Keratinocyte (primary cell): ENCODE data around the gene FAM114A1. TPM values are rescaled to one million over a fixed set of nuclear protein-coding genes. Genes with fewer than 3 reads are reported as not detected.

Source experiments
- DNase-seq: peaks from one replicate; pipeline ENCODE4 v3.0.0-alpha.2; 2011; ENCODE audit warnings: low read depth, missing footprints, low spot score
- FAIRE-seq: peaks from 2 replicates; lab custom pipeline; 2011; peaks lifted over from hg19 to GRCh38; lab: Jason Lieb, UNC
- H2AFZ ChIP-seq: 2 replicates; pipeline ENCODE4 v1.6.0; 2012; ENCODE audit warnings: low read length, control low read depth, inconsistent platforms; ENCODE audit not compliant: control insufficient read depth
- H3K27ac ChIP-seq: 2 replicates; pipeline ENCODE4 v1.5.1; 2011; ENCODE audit warnings: low read length; ENCODE audit not compliant: control insufficient read depth, insufficient read depth
- H3K27me3 ChIP-seq: 3 replicates; pipeline ENCODE4 v1.6.0; 2011; ENCODE audit warnings: low read length; ENCODE audit not compliant: control insufficient read depth, insufficient read depth; ENCODE audit errors: extremely low read depth
- H3K36me3 ChIP-seq, 2 experiments: 2 replicates in 1 of 2; 3 replicates in 1 of 2; pipeline ENCODE4 v1.5.1; 2011; ENCODE audit warnings: low read length in 2 of 2, mild to moderate bottlenecking in 1 of 2; ENCODE audit not compliant: control insufficient read depth in 2 of 2, insufficient read depth in 2 of 2; ENCODE audit errors: extremely low read depth in 1 of 2
- H3K4me1 ChIP-seq: 3 replicates; pipeline ENCODE4 v1.5.1; 2011; ENCODE audit warnings: low read length; ENCODE audit not compliant: control insufficient read depth, insufficient read depth; ENCODE audit errors: extremely low read depth
- H3K4me2 ChIP-seq: 3 replicates; pipeline ENCODE4 v1.6.0; 2011; ENCODE audit warnings: low read depth, low read length; ENCODE audit not compliant: control insufficient read depth, insufficient read depth; ENCODE audit errors: extremely low read depth
- H3K4me3 ChIP-seq, 3 experiments: fragments of 200-600 bp in 1 of 3; sonication (generic) in 1 of 3; 2 replicates in 2 of 3; 3 replicates in 1 of 3; pipeline ENCODE4 v1.5.1; 2011 to 2016; ENCODE audit warnings: low read length in 3 of 3, mild to moderate bottlenecking in 3 of 3, control low read depth in 2 of 3, inconsistent platforms in 1 of 3, low read depth in 1 of 3, mixed read lengths in 1 of 3, mixed run types in 1 of 3, moderate library complexity in 1 of 3; ENCODE audit not compliant: control insufficient read depth in 2 of 3, insufficient read depth in 2 of 3; ENCODE audit errors: extremely low read depth in 1 of 3
- H3K79me2 ChIP-seq: 2 replicates; pipeline ENCODE4 v1.6.0; 2012; ENCODE audit warnings: low read length; ENCODE audit not compliant: control insufficient read depth, insufficient read depth
- H3K9ac ChIP-seq: 3 replicates; pipeline ENCODE4 v1.6.0; 2011; ENCODE audit warnings: low read length; ENCODE audit not compliant: control insufficient read depth, insufficient read depth; ENCODE audit errors: extremely low read depth
- H3K9me1 ChIP-seq: 3 replicates; pipeline ENCODE4 v1.6.0; 2011; ENCODE audit warnings: low read length; ENCODE audit not compliant: control insufficient read depth, insufficient read depth; ENCODE audit errors: extremely low read depth
- H3K9me3 ChIP-seq: 2 replicates; pipeline ENCODE4 v1.5.1; 2012; ENCODE audit warnings: low read depth, low read length; ENCODE audit not compliant: control insufficient read depth
- H4K20me1 ChIP-seq: 3 replicates; pipeline ENCODE4 v1.6.0; 2011; ENCODE audit warnings: low read length; ENCODE audit not compliant: control insufficient read depth, insufficient read depth; ENCODE audit errors: extremely low read depth
- EZH2 ChIP-seq: IDR thresholded peaks from one replicate; pipeline ENCODE4 v1.6.1; 2012; ENCODE audit warnings: inconsistent platforms, mild to moderate bottlenecking, low read length, moderate library complexity
- dilution Hi-C: fragments of 300-500 bp; cut with MboI; formaldehyde crosslinking; loops from one replicate; pipeline ENCODE4 v1.7.0; 2020; ENCODE audit warnings: low sequenced_read_pairs; ENCODE audit not compliant: extremely low pct_ligation_motif_present
- polyA plus RNA-seq, 5 experiments: library from polyadenylated mRNA; depleted of rRNA in 3 of 5; stranded (reverse) in 3 of 5; stranded (forward) in 1 of 5; unstranded in 1 of 5; fragments of >200 nt; gene quantifications; 1 replicate in 1 of 5; 2 replicates in 3 of 5; 3 replicates in 1 of 5; pipeline versions ENCODE4 v1.2.1 to v1.2.3, GENCODE V29; 2011 to 2012; ENCODE audit warnings: missing spikeins in 2 of 5, low read depth in 1 of 5, low replicate concordance in 1 of 5
- TF ChIP-seq, protein P1 (sequence below), 3 experiments: IDR thresholded peaks in 1 of 3; conservative IDR thresholded peaks in 1 of 3; optimal IDR thresholded peaks in 1 of 3; 2 replicates in 2 of 3; 3 replicates in 1 of 3; pipeline versions ENCODE3 to v1.5.1; 2011; ENCODE audit warnings: low read length in 3 of 3, mild to moderate bottlenecking in 3 of 3, moderate library complexity in 2 of 3, control low read depth in 1 of 3, inconsistent platforms in 1 of 3; ENCODE audit not compliant: insufficient read depth in 2 of 3; ENCODE audit errors: extremely low read depth in 1 of 3

The FAM114A1 gene
- polyA plus RNA-seq, 1 donor (not counting 4 experiments of a cell fraction or from before 2014, with no cell fraction given) = 47.2 TPM

DNA sequence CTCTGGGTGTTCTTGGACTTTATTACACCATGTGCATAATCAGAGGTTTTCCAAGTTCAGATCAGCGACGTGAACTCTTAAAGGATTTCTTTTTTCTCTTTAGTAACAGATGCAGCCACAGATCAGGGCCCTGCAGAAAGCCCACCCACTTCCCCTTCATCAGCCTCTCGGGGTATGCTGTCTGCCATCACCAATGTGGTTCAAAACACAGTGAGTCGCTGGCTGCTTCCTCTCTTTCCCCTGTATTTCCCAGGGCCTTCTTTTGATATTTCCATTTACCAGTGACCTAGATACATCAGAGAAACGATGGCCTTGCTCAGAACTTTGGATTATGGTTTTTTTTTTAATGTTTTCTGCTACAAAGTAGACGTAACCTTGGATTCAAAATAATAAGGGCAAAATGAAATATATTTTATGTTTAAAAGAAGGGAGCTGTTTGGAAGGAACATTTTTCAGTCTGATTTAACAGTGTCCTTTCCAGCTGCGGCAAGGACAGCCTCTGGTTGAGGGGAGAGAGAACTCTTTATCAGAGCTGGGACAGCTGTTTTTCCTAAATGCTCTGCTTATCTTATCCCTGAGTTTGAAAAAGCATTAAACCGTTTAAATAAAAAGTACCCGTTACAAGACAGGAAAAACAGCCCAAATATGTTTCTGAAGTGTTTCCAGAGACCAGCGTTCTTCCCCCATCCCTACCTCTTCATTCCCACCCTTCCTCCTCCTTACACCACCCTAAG is 38.2 kb downstream of the FAM114A1 start:
- H4K20me1 ChIP-seq = no peaks in the 10 kb centered on the region
- peaks cover 10 to 12% of the 10 kb centered on the region in 2 experiments for H3K36me3 ChIP-seq
- no peaks in the 10 kb centered on the region for H3K27me3 ChIP-seq
- FAIRE-seq (no peak), DNase-seq (no peak)
- dilution Hi-C loops = no loop called here
- no peak overlapping the region for H3K27ac ChIP-seq
- no peak overlapping the region for H3K9ac ChIP-seq
- TF ChIP-seq, protein P1, sequence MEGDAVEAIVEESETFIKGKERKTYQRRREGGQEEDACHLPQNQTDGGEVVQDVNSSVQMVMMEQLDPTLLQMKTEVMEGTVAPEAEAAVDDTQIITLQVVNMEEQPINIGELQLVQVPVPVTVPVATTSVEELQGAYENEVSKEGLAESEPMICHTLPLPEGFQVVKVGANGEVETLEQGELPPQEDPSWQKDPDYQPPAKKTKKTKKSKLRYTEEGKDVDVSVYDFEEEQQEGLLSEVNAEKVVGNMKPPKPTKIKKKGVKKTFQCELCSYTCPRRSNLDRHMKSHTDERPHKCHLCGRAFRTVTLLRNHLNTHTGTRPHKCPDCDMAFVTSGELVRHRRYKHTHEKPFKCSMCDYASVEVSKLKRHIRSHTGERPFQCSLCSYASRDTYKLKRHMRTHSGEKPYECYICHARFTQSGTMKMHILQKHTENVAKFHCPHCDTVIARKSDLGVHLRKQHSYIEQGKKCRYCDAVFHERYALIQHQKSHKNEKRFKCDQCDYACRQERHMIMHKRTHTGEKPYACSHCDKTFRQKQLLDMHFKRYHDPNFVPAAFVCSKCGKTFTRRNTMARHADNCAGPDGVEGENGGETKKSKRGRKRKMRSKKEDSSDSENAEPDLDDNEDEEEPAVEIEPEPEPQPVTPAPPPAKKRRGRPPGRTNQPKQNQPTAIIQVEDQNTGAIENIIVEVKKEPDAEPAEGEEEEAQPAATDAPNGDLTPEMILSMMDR (optimal IDR thresholded peaks at IDR 0.05 in 1 of 3, IDR thresholded peaks at IDR 0.05 in 1 of 3, conservative IDR thresholded peaks at IDR 0.05 in 1 of 3; ENCODE audit: extremely low read depth in 1 of 3, insufficient read depth in 2 of 3, low read length in 3 of 3) = no peak
- TF ChIP-seq EZH2 = no peak
- no peaks in the 10 kb centered on the region for H3K79me2 ChIP-seq
- H3K4me3 ChIP-seq = no peak overlapping the region
- H2AFZ ChIP-seq = no peak overlapping the region
- no peaks in the 10 kb centered on the region for H3K9me1 ChIP-seq
- no peak overlapping the region for H3K4me2 ChIP-seq
- no peaks in the 10 kb centered on the region for H3K9me3 ChIP-seq
- H3K4me1 ChIP-seq = no peaks in the 10 kb centered on the region

DNA sequence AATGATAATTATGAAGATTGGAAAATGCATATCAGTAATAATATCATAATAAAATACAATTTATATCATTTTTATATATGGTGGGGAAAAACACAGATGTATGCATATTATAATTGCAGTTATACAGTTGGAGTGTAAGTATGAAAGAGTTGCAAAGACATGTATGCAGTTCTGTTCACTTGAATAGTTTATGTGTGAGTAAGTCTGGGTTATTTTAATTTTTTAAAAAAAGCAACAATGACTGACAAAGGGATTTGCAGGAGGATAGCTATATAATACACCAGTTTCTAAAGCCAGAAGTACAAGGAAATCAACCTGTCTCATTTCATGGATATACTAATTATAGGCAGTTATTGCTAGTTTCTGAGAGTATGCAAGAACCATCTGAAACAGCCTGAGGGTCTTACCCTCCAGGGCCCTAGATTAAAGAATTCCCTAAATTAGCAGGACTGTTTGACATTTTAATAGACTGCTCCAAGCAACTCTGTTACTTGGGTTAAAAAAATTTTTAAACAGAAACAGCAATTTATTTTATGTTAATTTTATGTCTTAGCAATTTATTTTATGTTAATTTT is 40.2 kb downstream of the FAM114A1 start:
- H3K4me3 ChIP-seq = no peak overlapping the region
- no peaks in the 10 kb centered on the region for H3K9me3 ChIP-seq
- no peak for DNase-seq
- dilution Hi-C loops = no loop called here
- TF ChIP-seq EZH2 = no peak
- TF ChIP-seq, protein P1 (optimal IDR thresholded peaks at IDR 0.05 in 1 of 3, IDR thresholded peaks at IDR 0.05 in 1 of 3, conservative IDR thresholded peaks at IDR 0.05 in 1 of 3; ENCODE audit: extremely low read depth in 1 of 3, insufficient read depth in 2 of 3, low read length in 3 of 3) = no peak
- FAIRE-seq = no peak
- H3K4me1 ChIP-seq = no peaks in the 10 kb centered on the region
- H3K27me3 ChIP-seq = no peaks in the 10 kb centered on the region
- H3K36me3 ChIP-seq = peaks cover 13 to 18% of the 10 kb centered on the region in 2 experiments
- no peak overlapping the region for H3K27ac ChIP-seq
- H2AFZ ChIP-seq = no peak overlapping the region
- no peak overlapping the region for H3K4me2 ChIP-seq
- no peaks in the 10 kb centered on the region for H3K79me2 ChIP-seq
- no peaks in the 10 kb centered on the region for H4K20me1 ChIP-seq
- no peak overlapping the region for H3K9ac ChIP-seq
- no peaks in the 10 kb centered on the region for H3K9me1 ChIP-seq
